NCI-H82 (cell line): Measurements from ENCODE around the gene OR2S2.
A peak's percentile ranks its signal among the peaks of the same experiment; 100 is the strongest.
"Not testable (repeated sequence)": the region's sequence is repeated elsewhere in the genome, so short reads cannot be mapped to it uniquely, and the experiment has no call there.

Experiments used
- DNase-seq: peaks from one replicate; lab custom pipeline; 2025; lab: John Stamatoyannopoulos, UW

Gene OR2S2, protein sequence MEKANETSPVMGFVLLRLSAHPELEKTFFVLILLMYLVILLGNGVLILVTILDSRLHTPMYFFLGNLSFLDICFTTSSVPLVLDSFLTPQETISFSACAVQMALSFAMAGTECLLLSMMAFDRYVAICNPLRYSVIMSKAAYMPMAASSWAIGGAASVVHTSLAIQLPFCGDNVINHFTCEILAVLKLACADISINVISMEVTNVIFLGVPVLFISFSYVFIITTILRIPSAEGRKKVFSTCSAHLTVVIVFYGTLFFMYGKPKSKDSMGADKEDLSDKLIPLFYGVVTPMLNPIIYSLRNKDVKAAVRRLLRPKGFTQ

DNA sequence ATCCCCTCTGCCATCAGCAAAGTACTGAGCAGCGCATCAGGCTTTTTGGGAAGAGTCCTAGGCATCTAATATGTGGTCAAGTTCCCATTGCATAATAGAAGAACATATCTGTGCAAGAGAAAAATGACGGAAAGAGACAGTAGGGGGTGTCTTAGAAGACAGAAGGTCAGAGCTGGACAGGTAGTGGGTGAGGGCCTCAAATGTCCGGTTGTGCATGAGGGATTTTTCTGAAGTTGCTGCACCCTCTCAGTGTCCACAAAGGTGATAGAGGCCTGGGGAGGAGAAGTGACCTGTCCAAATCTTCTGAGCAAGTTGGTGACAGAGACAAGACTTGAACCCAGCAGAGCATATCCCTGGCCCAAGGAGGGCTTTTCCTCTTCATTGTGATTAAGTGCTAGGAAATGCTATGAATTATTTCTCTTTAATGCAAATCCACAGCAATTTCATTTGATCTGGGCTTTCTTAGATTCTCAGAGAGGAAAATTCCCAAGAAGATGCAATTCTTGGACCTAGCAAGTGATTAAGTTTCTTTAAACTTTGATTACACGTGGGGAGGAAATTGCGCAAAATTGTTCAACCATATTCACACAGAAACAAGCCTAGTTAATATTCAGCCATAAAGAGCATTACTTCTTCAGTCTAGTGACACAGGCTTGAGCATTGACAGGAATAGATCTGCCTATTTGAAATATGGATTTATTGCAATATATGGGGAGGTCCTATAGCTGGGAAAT lies at the start of gene OR2S2:
Gene OR2S2, minus strand, starts transcription at position 51 of the 734 bp plus-strand sequence. CDS start 56 bp downstream, outside the sequence.
- no peak for DNase-seq

DNA sequence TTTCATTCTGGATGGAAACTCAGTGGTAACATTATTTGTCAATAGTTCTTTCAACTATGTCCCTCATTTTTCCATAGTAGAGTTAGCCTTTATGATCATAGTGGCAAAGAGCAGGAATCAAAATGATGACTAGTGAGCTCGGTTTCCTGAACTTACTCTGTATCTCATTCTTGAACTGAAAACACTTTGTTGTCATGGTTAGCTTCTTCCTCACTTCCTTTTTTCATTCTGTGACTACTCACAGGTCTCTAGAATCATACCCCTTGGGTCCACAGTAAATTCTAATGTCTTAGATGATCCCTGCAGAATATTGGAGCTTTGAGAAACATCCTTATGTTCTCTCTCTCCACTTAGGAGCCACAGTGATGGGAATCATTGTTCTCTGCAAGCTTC lies 49.4 kb upstream of the OR2S2 start:
- DNase-seq: no peak

DNA sequence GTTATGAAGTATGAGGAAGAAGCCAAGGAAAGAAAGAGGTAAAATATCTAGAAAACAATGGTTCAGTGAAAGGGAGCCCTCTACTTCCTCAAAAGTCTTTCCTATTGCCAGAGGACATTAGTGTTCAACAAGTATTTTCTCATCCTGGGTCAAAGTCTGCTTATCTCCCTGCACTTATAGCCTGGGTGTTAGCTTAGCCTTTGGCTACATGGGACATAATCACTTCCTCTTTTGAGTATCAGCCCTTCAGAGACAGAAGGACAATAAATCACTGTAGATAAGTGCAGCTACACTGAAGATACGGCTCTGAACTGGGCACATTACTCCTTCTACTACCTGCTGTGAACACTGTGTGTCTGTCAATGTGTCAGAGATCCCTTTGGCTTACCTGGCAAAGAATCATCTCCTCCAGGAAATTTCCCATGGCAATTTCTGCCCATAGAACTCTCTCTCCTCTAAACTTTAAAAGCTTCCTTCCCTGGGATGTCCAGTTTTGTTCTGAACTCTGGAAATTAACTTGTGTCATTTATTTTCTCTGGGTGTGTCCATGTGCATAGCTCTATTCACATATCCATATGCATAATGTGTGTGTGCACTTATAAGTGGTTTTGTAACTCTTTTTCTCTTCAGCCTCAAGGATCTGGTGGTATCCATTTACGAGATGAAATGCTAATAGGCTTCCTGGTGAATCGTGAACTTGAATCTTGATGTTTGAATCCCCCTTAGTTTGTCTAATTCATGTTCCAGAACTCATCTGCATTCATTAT lies 48.8 kb upstream of the OR2S2 start:
- DNase-seq: no peak

DNA sequence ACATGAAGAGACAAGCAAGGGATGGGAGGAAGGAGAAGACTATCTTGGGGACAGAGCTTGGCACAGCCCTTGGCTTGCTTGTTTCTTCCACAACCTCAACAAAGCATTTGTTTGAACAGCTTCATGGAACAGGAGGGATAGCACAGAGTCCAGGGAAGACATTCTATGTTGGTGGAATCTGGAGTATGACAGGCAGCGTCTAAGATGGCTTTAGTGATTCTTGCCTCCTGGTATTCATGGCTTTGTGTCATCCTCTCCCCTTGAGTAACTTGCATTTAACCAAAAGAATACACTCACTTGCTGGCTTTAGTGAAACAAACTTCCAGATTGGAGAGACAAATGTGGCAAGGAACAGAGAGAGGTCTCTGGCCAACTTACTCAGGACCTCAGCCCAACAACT lies 47.9 kb upstream of the OR2S2 start:
- no peak for DNase-seq

DNA sequence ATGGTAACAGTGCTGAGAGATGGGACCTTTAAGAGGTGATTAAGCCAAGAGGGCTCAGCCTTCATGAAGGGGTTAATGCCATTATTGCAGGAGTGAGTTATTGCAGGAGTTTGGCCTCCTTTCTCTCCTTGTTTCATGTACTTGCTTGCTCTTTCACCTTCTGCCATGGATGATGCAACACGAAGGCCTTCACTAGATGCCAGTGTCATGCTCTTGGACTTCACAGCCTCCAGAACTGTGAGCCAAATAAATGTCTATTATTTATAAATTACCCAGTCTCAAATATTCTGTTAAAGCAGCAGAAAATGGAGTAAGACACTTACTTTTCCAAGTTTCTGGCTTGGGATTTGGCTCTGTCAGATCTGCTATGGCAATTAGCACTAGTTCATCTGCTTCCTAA lies 40.4 kb upstream of the OR2S2 start:
- DNase-seq: no peak

DNA sequence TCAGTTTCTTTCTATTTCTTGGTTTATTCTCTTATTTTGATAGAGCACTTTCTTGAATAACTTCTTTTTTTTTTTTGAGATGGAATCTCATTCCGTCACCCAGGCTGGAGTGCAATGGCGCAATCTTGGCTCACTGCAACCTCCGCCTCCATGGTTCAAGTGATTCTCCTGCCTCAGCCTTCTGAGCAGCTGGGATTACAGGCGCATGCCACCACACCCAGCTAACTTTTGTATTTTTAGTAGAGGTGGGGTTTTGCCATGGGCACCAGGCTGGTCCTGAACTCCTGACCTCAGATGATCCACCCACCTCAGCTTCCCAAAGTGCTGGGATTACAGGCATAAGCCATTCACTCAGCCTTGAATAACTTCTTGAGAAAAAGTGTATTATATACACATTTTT lies 39.1 kb upstream of the OR2S2 start:
- DNase-seq: not testable (repeated sequence)

DNA sequence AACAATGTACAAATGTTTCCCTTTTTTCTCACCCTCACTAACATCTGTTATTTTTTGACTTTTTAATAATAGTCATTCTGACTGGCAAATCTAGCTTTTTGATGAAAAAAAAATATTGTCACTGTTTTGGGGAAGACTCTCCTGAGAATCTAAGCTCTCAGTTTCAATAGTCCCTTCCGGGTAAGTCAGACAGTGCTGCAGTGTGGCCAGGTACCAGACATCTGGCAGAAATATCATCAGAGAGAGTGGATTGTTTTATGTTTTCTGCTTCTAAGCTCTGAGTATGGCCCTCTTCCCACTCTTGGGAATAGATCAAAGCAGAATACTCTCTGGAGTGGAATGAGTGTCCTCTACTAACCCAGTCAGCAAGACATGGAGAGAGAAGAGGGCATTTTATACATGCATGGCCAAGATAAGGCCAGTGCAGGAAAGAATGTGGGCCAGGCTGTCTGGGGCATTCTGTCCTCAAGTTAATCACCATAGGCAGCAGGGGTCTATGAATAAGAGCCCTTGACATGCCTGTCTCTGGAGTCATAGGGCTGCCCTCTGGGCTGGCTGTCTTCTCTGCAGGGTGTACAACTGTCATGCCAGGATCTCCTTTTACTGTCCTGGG lies 38.5 kb upstream of the OR2S2 start:
- no peak for DNase-seq

DNA sequence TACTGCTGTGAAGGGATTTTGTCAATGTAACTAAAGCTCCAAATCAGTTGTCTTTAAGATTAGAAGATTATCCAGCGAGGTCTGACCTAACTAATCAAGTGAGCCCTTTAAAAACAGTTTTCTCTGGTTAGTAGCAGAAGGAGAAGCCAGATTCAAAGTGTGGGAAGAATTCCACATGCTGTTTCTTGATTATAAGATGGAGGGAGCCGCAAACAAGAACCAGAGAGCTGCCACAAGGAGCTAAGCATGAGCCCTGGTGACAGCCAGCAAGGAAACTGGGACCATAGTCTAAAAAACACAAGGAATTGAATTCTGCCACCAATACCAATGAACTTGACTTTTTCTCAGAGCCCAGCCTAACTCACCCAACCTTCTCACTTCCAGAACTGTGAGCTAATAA lies 37.0 kb upstream of the OR2S2 start:
- DNase-seq: peak; percentile 27

DNA sequence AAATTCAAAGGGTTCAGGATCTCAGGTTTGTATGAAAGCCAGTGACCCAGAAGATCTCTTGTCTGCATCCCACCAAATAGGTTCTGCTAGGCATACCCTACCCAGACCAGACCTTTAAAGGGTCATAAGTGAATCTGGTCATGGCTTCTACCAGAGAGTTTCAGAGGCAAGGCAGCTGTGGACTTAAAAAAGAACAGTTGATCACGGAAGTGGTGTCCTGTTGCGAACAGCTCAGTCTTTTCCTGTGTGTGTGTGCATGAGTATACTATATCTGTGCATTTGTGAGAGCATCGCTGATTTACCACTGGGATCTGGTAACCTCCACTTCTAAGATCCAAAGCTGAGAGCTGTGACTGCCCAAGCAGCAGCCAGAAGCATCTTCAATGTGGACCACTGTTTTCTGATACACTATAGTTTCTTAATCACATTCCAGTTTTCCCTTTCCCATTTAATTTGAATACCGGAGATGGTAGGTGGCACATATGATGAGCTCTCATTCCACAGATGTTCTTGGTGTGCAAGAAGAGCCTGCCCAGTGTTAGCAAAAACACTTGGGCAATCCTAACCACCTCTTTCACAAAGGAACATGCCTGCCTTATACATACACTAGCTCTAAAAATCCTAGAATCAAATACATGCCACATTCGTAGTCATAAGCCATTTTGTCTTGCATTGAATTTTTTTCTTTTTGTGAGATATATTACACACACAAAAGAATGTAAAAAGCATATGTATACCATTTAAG lies 36.2 kb upstream of the OR2S2 start:
- no peak for DNase-seq

DNA sequence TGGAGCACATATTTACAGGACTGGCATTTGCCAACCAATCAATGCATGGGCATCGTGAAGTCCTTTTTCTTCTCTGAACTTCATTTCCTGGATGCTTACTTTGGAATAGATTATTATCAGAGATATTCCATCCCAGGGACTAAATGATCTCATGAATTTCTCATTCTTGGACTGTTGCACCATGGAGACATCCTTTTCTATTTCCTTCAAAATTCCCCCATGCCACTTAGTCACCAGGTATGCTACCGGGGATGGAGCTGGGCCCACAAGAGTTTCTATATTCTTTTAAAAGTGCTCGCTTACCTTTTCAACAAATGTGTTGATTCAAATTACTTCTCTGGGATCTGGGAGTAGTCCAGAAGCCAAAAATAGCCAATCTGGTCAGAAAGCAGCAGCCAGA lies 35.2 kb upstream of the OR2S2 start:
- DNase-seq: not testable (repeated sequence)

DNA sequence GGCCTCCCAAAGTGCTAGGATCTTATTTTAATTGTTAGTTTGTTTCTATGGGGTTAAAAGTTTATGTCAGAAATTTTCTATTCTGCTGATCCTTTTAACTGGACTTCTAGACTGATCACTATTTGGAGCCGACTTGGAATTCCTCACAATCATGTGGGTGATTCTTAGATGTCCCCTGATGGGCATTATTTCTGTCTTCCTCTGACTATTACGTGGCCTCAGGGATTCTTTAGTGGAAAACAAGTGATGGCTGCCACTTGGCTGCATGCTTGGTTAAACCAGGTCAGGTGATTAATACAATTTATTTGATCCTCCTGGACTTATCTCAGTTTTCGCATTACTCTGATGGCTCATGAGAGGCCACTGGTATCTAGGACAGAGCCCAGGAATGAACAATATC lies 32.2 kb upstream of the OR2S2 start:
- DNase-seq: no peak

DNA sequence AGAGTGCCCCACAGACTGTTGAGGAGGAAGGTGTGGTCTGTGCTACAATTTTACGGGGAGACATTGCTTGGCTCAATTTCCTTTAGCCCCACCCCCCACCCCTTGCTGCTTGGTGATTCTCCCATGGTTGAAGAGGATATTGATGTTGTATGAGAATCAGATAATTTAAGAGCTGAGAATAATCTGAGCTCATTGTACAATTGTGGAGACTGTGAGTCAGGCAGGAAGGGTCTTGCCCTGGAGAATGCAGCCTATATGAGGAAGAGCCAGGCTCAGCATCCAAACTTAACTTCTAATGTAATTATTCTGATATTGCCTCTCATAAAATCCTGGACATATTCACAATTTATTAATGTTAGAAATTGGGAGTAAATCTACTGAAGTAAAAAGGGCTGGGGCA lies 26.1 kb upstream of the OR2S2 start:
- DNase-seq: no peak

DNA sequence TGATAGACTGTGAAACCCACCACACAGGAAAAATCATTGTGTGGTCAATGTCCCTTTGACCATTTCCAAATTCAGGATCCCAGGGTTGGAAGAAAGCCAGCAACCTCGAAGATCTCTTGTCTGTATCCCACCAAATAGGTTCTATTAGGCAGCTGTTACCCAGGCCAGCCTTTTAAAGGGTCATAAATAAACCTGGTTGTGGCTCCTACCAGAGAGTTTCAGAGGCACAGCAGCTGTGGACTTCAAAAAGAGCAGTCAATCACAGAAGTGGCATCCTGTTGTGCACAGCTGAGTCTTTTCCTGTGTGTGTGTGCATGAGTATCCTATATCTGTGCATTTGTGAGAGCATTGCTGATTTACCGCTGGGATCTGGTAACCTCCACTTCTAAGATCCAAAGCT lies 23.7 kb upstream of the OR2S2 start:
- no peak for DNase-seq

DNA sequence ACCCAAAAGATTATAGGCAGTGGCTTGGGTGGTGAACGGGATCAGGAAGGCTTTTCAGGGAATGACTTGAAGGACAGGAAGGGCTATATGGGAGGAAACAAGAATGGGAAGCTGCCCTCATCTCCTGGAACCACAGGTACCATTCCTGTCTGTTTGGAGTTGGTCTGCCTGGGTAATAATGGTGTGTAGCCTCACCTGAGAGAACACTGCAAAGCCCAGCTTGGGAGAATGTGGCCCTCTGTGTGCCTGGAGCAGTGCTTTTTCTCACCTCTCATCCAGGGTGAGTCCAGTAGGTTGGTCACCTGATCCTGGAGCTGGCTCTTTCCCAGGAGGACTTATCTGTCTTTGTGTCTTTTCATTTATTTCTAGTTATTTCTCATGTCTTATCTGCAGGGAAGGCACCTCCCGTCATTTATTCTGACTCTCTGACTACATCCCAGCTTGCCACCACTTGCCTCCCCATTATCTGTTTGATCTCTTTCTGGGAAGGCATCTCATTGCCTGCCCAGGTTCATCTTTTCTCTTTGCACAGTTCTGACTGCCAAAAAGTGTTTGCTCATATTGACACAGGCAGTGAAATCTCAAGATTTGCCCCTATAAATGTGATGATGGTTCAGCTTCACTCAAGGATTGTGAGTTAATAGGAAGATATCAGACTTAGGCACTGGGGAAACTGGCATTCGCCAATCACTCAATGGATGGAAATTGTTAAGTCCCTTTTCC lies 22.5 kb upstream of the OR2S2 start:
- DNase-seq: no peak

DNA sequence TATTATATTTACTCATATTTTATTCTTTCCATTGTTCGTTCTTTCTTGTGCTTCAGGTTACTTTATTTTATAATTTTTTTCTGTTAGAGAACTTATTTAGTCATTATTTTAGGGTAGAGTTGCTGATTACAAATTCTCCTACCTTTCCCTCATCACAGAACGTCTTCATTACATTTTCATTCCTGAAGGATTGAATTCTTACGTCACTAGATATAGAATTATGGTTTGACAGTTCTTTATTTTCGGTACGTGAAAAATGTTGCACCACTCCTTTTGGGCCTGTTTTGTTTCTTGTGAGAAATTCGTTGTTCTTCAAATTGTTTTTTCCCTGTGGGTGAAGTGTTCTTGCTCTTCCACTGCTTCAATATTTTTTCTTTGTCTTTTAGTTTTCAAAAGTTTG lies 20.8 kb upstream of the OR2S2 start:
- no peak for DNase-seq

DNA sequence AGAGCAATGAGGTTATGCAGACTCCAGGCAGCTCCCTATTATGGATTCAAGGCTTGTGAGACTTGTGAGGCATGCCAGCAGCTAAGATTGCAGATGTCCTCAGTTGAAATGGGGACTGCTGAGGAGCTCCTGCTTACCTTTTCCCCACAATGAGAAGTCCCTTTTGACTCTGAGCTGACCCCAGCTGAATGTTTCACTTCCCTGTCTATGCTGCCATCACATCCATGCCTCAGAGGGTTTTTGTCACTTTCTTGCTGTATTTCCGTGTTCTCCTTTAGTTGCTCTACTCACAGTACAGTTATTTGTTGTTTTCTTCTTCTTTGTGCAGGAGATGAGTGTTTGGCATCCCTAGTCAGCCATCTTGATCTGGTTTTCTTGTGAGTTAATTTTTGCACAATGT lies 18.8 kb upstream of the OR2S2 start:
- DNase-seq: no peak

DNA sequence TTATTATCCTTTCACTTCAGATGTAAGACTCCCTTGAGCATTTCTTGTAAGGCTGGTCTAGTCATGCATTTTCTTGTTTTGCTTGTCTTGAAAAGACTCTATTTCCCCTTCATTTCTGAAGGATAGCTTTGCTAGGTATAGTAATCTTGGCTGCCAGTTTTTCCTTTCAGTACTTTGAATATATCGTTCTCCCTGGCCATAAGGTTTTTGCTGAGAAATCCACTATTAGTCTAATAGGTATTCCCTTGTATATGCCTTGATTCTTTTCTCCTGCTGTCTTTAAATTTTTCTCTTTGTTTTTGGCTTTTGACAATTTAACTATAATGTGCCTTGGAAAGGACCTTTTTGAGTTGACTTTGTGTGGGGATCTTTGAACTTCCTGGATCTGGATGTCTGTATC lies 16.8 kb upstream of the OR2S2 start:
- no peak for DNase-seq

DNA sequence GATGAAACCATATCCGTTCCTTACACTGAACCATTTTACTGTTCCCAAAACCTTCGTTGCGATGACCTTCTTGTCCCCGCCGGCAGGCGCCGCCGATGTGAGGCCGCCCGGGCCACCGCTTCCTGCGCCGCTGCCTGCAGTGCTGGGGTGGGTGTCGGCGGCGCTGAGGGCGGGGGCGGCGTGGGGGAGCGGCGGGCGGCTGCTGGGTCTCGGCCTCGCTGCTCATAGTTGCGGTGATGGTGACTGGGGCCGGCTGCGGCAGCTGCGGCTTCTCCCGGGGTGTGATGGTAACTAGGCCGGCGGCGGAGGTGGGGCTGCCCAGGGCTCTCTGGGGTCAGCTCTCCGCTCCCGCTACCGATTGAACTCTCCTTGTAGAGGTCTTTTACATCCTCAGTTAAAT lies 14.1 kb upstream of the OR2S2 start:
- DNase-seq: no peak

DNA sequence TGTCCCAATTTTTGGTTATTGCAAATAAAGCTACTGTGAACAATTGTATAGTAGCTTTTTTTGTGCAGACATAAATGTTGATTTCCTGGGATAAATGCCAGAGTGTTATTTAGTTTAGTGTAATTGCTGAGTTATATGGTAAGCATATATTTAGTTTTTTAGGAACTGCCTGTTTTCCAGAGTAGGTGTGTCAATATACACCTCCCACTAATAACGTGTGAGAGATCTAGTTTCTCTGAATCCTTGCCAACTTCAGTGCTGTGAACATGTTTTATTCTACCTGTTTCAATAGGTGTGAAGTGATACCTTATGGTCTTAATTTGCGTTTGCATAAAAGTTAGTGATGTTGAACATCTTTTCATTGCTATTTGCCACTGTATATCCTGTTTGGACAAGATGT lies 9.1 kb upstream of the OR2S2 start:
- no peak for DNase-seq

DNA sequence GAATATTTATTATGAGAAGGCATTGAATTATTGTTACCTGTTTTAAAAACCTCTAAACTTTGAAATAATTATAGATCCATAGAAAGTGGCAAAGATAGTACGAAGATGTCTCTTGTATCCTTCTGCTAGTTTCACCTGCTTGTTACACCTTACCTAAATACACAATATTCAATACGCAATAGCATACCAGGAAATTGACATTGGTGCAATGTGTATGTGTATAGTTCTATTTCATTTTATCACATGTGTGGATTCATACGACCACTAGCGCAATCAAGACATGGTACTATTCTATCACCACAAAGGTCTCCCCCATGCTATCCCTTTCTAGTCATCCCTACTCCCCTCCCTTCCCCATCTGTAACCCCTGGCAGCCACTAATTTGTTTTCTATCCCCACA lies 8.5 kb upstream of the OR2S2 start:
- DNase-seq: no peak

DNA sequence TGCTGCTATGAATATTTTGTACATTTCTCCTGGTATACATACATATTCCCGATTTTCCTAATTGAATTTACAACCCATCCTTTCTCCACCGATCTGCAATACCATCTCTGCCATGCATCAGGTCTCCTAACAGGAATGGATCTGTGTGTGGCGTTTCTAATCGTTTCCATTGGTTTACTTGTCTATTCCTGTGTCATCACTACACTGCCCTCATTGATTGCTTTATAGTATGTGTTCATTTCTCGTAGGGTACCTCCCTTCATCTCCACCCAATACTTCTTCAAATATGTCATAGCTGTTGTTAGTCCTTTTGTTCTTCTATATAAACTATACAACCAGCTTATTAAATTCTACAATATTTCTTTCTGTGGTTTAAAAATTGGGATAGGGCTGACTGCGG lies 7.1 kb upstream of the OR2S2 start:
- no peak for DNase-seq
